Activated CD4-positive, alpha-beta memory T cell treated with anti-CD3 and anti-CD28 coated beads, Interleukin-2, amount 10 ng/mL, durations not matched to agents 7 days and 5 days (primary cell): ENCODE results near the gene PAQR4. TPM values are rescaled to one million over a fixed set of nuclear protein-coding genes. Genes with fewer than 3 reads are reported as not detected.

Experiments
- CTCF ChIA-PET: fragments of 350-600 bp; sonication (Branson Sonifier 250); formaldehyde crosslinking; loops from one replicate; lab custom pipeline; 2021; ENCODE audit warnings: antibody characterized with exemption, inconsistent platforms; lab: Charles Lee
- POLR2A ChIA-PET: fragments of 350-600 bp; sonication (Branson Sonifier 250); formaldehyde crosslinking; loops from one replicate; lab custom pipeline; 2021; ENCODE audit warnings: antibody characterized with exemption; lab: Charles Lee
- DNase-seq: peaks from one replicate; pipeline ENCODE4 v3.0.0-alpha.2; 2020
- H3K27ac Mint-ChIP-seq: one replicate; pipeline ENCODE4 v1.8.0; 2021; ENCODE audit warnings: mild to moderate bottlenecking, mixed read lengths
- H3K27me3 Mint-ChIP-seq: one replicate; pipeline ENCODE4 v1.8.0; 2021; ENCODE audit warnings: mixed read lengths
- H3K36me3 Mint-ChIP-seq: one replicate; pipeline ENCODE4 v1.8.0; 2021; ENCODE audit warnings: low read depth, mixed read lengths
- H3K4me1 Mint-ChIP-seq: one replicate; pipeline ENCODE4 v1.8.0; 2021; ENCODE audit warnings: mixed read lengths
- H3K4me3 Mint-ChIP-seq: one replicate; pipeline ENCODE4 v1.8.0; 2021; ENCODE audit warnings: mild to moderate bottlenecking, mixed read lengths
- H3K9me3 Mint-ChIP-seq: one replicate; pipeline ENCODE4 v1.8.0; 2021; ENCODE audit warnings: mixed read lengths
- total RNA-seq, 2 experiments: library from RNA; stranded (reverse); gene quantifications; one replicate each; pipeline ENCODE4 v1.2.3, GENCODE V29; 2021

PAQR4 gene
- total RNA-seq, 2 experiments from 2014 or later: 50.0 to 52.3 TPM

DNA sequence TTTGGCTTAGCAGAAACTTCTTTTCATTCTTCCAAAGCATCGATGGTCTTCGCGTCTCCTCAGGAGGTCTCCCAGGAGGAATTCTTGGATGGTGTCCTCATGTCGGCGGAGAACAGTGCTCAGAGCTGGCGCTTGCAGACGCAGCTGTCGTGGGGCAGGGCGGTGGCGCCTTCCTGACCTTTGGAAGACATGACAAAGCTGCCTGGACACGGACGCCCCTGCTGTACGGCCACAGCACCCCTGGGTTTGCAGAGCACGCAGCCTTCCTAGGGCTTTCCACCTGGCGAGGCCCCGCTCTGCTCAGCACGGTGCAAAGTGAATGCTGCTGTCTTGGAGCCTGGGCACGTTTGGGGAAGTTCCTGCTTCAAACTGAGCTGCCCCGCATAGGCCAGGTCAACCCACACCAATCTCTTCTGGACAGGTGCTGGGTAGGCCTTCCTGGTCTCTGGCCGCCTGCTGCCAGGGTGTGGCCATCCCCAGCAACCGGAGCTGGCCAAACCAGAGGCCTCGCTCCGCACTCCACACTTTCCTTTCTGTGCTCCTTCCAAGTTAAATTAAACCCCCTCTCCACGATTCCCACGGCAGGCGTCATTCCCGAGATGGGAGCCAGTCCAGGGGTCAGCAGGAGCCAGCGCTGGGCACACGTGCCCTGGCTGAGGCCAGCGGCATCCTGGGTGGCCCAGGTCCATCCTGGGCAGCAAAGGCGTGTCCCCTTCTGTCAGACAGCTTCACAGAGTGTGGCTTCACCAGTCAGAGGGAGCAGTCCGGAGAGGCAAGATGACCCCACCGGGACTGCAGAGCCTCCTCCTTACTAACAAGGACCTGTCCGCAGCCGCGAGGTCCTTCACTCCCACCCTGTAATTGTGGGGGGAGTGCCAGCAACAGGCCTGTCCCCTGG, 20.1 kb upstream of the PAQR4 start:
- H3K4me1 Mint-ChIP-seq: no peaks in the 10 kb centered on the region
- DNase-seq: no peak
- H3K9me3 Mint-ChIP-seq: no peaks in the 10 kb centered on the region
- no peak overlapping the region for H3K27ac Mint-ChIP-seq
- H3K36me3 Mint-ChIP-seq: peaks cover 6% of the 10 kb centered on the region
- CTCF ChIA-PET: no interaction called here
- H3K4me3 Mint-ChIP-seq: no peak overlapping the region
- POLR2A ChIA-PET: no interaction called here
- peaks cover 3% of the 10 kb centered on the region for H3K27me3 Mint-ChIP-seq

DNA sequence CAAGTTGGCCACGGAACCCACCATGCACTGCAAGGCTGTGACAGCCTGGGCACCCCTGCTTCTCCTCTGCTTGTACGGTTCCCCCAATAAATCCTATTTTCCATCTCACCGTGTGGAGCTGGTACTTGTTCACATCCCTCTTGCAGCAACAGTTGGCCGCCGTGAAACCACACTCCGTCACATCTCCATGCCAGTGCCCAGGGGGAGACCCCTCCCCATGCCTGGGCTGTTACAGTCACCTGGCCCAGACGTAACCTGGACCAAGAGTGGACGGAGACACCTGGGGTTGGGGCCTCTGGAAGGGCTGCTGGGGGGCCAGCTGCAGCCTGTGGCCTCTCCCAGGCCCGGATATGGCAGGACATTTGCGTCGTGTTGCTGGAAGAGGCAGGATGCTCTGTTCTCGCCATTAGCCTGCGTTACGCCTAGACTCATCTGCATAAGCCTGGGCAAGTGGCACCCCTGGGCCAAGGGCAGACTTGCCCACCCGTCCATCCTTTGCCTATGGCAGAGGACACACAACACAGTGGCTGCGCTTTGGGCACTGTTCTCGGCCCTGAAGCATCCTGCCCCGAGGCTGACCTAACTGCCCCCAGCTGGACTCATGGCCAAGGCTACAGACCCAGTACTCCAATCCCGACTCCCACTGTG, 19.3 kb upstream of the PAQR4 start:
- no peaks in the 10 kb centered on the region for H3K4me1 Mint-ChIP-seq
- CTCF ChIA-PET: no interaction called here
- no peak for DNase-seq
- peaks cover 3% of the 10 kb centered on the region for H3K27me3 Mint-ChIP-seq
- POLR2A ChIA-PET: no interaction called here
- no peak overlapping the region for H3K27ac Mint-ChIP-seq
- H3K9me3 Mint-ChIP-seq: no peaks in the 10 kb centered on the region
- no peak overlapping the region for H3K4me3 Mint-ChIP-seq
- H3K36me3 Mint-ChIP-seq: peaks cover 6% of the 10 kb centered on the region

- Mint-ChIP-seq H3K4me3 (no peak overlapping the region), H3K9me3 (no peaks in the 10 kb centered on the region), H3K27ac (no peak overlapping the region), H3K27me3 (peaks cover 3% of the 10 kb centered on the region), H3K4me1 (no peaks in the 10 kb centered on the region), H3K36me3 (peaks cover 6% of the 10 kb centered on the region)
- no peak for DNase-seq
- ChIA-PET CTCF (no interaction called here), POLR2A (no interaction called here)
Measured at GRCh38 chr16:2950353-2950724, 18.8 kb upstream of the PAQR4 start.

DNA sequence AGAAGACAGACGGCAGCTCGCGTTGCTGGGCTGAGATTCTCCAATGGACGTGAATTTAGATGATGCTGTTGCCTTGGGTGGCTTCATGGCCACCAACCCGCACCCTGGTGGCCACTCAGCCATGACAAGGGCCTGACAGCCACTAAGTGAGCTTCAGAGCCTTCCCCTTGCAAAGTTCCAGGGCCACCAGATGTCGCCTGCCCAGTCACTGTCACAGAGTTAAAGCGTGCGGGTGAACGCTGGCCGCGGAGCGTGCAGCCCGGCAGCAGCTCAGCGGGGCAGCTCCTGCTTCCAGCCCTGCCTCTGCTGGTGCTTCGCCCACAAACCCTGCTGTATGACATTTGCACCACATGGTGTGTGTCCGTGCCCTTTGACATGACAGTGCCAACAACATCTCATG, 18.4 kb upstream of the PAQR4 start:
- H3K27ac Mint-ChIP-seq: no peak overlapping the region
- H3K36me3 Mint-ChIP-seq: peaks cover 6% of the 10 kb centered on the region
- no peaks in the 10 kb centered on the region for H3K9me3 Mint-ChIP-seq
- no peaks in the 10 kb centered on the region for H3K4me1 Mint-ChIP-seq
- DNase-seq: no peak
- peaks cover 3% of the 10 kb centered on the region for H3K27me3 Mint-ChIP-seq
- H3K4me3 Mint-ChIP-seq: no peak overlapping the region
- CTCF ChIA-PET: no interaction called here
- POLR2A ChIA-PET: no interaction called here

DNA sequence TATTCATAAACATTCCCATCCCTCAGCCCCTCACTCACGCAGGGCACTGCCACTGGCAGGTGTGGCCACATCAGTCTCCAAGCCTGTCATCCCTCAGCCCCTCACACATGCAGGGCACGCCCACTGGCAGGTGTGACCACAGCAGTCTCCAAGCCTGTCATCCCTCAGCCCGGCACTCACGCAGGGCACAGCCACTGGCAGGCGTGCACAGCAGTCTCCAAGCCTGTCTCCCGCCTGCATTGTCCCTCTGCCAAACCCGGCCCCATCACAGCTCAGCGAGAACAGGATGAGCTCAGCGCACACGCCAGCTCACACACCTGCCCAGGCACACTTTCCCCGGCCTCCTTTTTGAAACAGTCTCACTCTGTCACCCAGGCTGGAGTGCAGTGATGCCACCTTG, 16.5 kb upstream of the PAQR4 start:
- DNase-seq: no peak
- Mint-ChIP-seq H3K9me3 (no peaks in the 10 kb centered on the region), H3K4me3 (no peak overlapping the region), H3K36me3 (peaks cover 3% of the 10 kb centered on the region), H3K27ac (no peak overlapping the region), H3K4me1 (no peaks in the 10 kb centered on the region), H3K27me3 (peaks cover 12% of the 10 kb centered on the region)
- POLR2A ChIA-PET: no interaction called here
- CTCF ChIA-PET: interaction anchor here (2.5 kb wide), 1 partner anchor 10 kb away, joined by 9 read pairs; no protein-coding TSS in a partner anchor

GRCh38 chr16:2953706-2954627, 15.2 kb upstream of the PAQR4 start:
- ChIA-PET POLR2A (no interaction called here), CTCF (interaction anchor here (0.5 to 2.5 kb wide), 2 partner anchors 9 to 638 kb away, joined by 4 to 9 read pairs; no protein-coding TSS in a partner anchor)
- Mint-ChIP-seq H3K4me3 (no peak overlapping the region), H3K27me3 (peaks cover 12% of the 10 kb centered on the region), H3K36me3 (peaks cover 3% of the 10 kb centered on the region), H3K27ac (no peak overlapping the region), H3K9me3 (no peaks in the 10 kb centered on the region), H3K4me1 (no peaks in the 10 kb centered on the region)
- DNase-seq: no peak

DNA sequence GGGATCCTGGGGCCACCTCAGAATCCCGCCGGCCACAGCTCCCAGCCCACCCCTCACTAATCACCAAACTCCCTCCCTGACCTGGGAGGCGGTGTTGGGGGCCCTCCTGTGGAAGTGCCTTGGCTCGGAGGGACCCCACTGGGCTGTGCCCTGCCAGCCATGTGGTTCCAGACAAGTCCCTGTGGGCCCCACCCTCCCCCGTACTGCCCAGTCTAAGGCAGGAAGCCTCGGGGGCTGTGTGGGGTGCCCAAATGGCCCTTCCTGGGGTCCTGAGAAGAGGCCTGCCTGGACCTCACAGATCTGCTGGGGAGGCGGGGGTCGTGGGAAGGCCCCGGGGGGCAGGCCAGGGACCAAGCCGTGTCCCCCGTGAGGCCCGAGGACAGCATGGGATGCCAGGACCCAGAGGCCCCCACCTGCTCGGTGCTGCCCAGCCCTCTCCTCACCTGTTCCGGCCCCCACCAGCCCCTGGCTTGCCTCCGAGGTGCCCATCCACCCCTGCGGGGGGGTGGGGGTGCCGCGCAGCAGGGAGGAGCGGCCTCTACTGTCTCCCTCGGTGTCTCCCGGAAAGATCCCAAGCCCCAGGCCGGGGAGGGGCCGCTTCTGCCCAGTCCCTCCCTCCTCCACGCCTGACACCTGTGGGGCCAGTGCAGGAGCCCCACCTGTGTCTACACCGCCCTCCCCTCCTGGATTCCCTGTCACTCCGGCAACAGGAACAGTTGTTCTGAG, 14.3 kb upstream of the PAQR4 start:
- H3K9me3 Mint-ChIP-seq: no peaks in the 10 kb centered on the region
- H3K36me3 Mint-ChIP-seq: no peaks in the 10 kb centered on the region
- H3K27me3 Mint-ChIP-seq: peaks cover 13% of the 10 kb centered on the region
- POLR2A ChIA-PET: no interaction called here
- no peaks in the 10 kb centered on the region for H3K4me1 Mint-ChIP-seq
- CTCF ChIA-PET: interaction anchor here (0.6 kb wide), 1 partner anchor 138 kb away, joined by 3 read pairs; the partner anchor contains the start of gene PRSS21
- no peak overlapping the region for H3K4me3 Mint-ChIP-seq
- no peak for DNase-seq
- no peak overlapping the region for H3K27ac Mint-ChIP-seq

- H3K9me3 Mint-ChIP-seq: no peaks in the 10 kb centered on the region
- no peaks in the 10 kb centered on the region for H3K4me1 Mint-ChIP-seq
- no peaks in the 10 kb centered on the region for H3K36me3 Mint-ChIP-seq
- ChIA-PET POLR2A (interaction anchor here (0.7 kb wide), 1 partner anchor 14 kb away, joined by 3 read pairs; no protein-coding TSS in a partner anchor), CTCF (no interaction called here)
- DNase-seq: no peak
- no peak overlapping the region for H3K4me3 Mint-ChIP-seq
- no peak overlapping the region for H3K27ac Mint-ChIP-seq
- H3K27me3 Mint-ChIP-seq: peaks cover 18% of the 10 kb centered on the region
Measured at GRCh38 chr16:2955438-2955778, 13.7 kb upstream of the PAQR4 start.

GRCh38 chr16:2955779-2956578, 13.2 kb upstream of the PAQR4 start:
- POLR2A ChIA-PET: interaction anchor here (0.7 kb wide), 2 partner anchors 14 to 73 kb away, joined by 3 read pairs; partner anchors contain the start of gene FLYWCH2
- CTCF ChIA-PET: no interaction called here
- H3K4me3 Mint-ChIP-seq: no peak overlapping the region
- no peak overlapping the region for H3K27ac Mint-ChIP-seq
- no peaks in the 10 kb centered on the region for H3K36me3 Mint-ChIP-seq
- peaks cover 18% of the 10 kb centered on the region for H3K27me3 Mint-ChIP-seq
- H3K4me1 Mint-ChIP-seq: no peaks in the 10 kb centered on the region
- no peak for DNase-seq
- H3K9me3 Mint-ChIP-seq: no peaks in the 10 kb centered on the region

- H3K36me3 Mint-ChIP-seq: no peaks in the 10 kb centered on the region
- H3K4me1 Mint-ChIP-seq: peaks cover under 1% of the 10 kb centered on the region
- H3K27me3 Mint-ChIP-seq: peaks cover 18% of the 10 kb centered on the region
- H3K9me3 Mint-ChIP-seq: no peaks in the 10 kb centered on the region
- no peak overlapping the region for H3K4me3 Mint-ChIP-seq
- DNase-seq: no peak
- ChIA-PET POLR2A (interaction anchor here (0.7 kb wide), 1 partner anchor 74 kb away, joined by 3 read pairs; the partner anchor contains the start of gene FLYWCH2), CTCF (no interaction called here)
- no peak overlapping the region for H3K27ac Mint-ChIP-seq
Measured at GRCh38 chr16:2956579-2956956, 12.6 kb upstream of the PAQR4 start.

GRCh38 chr16:2959206-2959605, 9.9 kb upstream of the PAQR4 start:
- Mint-ChIP-seq H3K27me3 (peaks cover 35% of the 10 kb centered on the region), H3K9me3 (no peaks in the 10 kb centered on the region), H3K27ac (no peak overlapping the region), H3K4me3 (no peak overlapping the region), H3K4me1 (peaks cover 12% of the 10 kb centered on the region), H3K36me3 (no peaks in the 10 kb centered on the region)
- no peak for DNase-seq
- POLR2A ChIA-PET: interaction anchor here (1.1 kb wide), 1 partner anchor 21 kb away, joined by 3 read pairs; the partner anchor contains the start of gene PKMYT1
- CTCF ChIA-PET: interaction anchor here (1.5 to 2.1 kb wide), 2 partner anchors 11 to 32 kb away, joined by 7 to 8 read pairs; no protein-coding TSS in a partner anchor
